ENCODE data around the gene KHDC1.
"Not testable (repeated sequence)": the region's sequence is repeated elsewhere in the genome, so short reads cannot be mapped to it uniquely, and the experiment has no call there.

DNA sequence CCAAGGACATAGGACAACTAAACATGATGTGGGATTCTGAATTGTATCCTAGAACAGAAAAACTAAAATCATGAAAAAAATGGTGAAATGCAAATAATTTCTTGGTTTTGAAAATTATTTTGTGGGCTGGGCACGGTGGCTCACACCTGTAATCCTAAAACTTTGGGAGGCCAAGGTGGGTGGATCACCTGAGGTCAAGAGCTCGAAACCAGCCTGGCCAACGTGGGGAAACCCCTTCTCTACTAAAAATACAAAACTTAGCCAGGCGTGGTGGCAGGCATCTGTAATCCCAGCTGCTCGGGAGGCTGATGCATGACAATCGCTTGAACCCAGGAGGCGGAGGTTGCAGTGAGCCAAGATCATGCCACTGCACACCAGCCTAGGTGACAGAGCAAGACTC lies 40.8 kb upstream of the KHDC1 start:
- TF ChIP-seq, protein P1, sequence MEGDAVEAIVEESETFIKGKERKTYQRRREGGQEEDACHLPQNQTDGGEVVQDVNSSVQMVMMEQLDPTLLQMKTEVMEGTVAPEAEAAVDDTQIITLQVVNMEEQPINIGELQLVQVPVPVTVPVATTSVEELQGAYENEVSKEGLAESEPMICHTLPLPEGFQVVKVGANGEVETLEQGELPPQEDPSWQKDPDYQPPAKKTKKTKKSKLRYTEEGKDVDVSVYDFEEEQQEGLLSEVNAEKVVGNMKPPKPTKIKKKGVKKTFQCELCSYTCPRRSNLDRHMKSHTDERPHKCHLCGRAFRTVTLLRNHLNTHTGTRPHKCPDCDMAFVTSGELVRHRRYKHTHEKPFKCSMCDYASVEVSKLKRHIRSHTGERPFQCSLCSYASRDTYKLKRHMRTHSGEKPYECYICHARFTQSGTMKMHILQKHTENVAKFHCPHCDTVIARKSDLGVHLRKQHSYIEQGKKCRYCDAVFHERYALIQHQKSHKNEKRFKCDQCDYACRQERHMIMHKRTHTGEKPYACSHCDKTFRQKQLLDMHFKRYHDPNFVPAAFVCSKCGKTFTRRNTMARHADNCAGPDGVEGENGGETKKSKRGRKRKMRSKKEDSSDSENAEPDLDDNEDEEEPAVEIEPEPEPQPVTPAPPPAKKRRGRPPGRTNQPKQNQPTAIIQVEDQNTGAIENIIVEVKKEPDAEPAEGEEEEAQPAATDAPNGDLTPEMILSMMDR (optimal IDR thresholded peaks at IDR 0.05 in 1 of 3, IDR thresholded peaks at IDR 0.05 in 1 of 3, conservative IDR thresholded peaks at IDR 0.05 in 1 of 3; ENCODE audit: extremely low read depth in 1 of 3, insufficient read depth in 2 of 3, low read length in 3 of 3): not testable (repeated sequence)
- not testable (repeated sequence) for TF ChIP-seq EZH2 (IDR thresholded peaks at IDR 0.05; ENCODE audit: low read length)

All from keratinocyte (primary cell).